Measurements from ENCODE around the gene PARVG.

- TF ChIP-seq SUZ12 (IDR thresholded peaks at IDR 0.05) (no peak), SP1 (IDR thresholded peaks at IDR 0.05) (no peak), BHLHE40 (IDR thresholded peaks at IDR 0.05; ENCODE audit: borderline replicate concordance) (no peak)
Observed at GRCh38 chr22:44136786-44137185, 43.9 kb upstream of the PARVG start.

Data from HEK293T (cell line).